ENCODE measurements around the gene USP49.

Gene USP49

GRCh38 chr6:41836660-41837052, 58.5 kb downstream of the USP49 start:
- no peak overlapping the region for H3K4me2 ChIP-seq (ENCODE audit: insufficient read depth, low read length, poor library complexity, severe bottlenecking)
- no peak overlapping the region for H3K4me3 ChIP-seq (ENCODE audit: low read length in 2 of 2)
- no peak overlapping the region for H3K4ac ChIP-seq (ENCODE audit: low read length)
- H3K36me3 ChIP-seq (replicated peaks in 1 of 2; ENCODE audit: control insufficient read depth in 2 of 2, insufficient read depth in 2 of 2, low read length in 2 of 2): peaks cover 2 to 6% of the 10 kb centered on the region in 2 donors
- H3K14ac ChIP-seq (ENCODE audit: low read length): no peak overlapping the region
- H3K4me1 ChIP-seq (ENCODE audit: control insufficient read depth in 2 of 2, insufficient read depth in 1 of 2, low read depth in 1 of 2, low read length in 2 of 2): no peaks in the 10 kb centered on the region
- H2BK15ac ChIP-seq (ENCODE audit: low read length): no peak overlapping the region
- no peaks in the 10 kb centered on the region for H3K27me3 ChIP-seq (ENCODE audit: control insufficient read depth in 3 of 3, insufficient read depth in 3 of 3, low read depth in 1 of 3, low read length in 3 of 3)
- no peak overlapping the region for H2AK5ac ChIP-seq (ENCODE audit: low read depth, low read length)
- no peak overlapping the region for H4K8ac ChIP-seq (ENCODE audit: low read depth, low read length)
- no peak overlapping the region for H2BK120ac ChIP-seq (ENCODE audit: low read depth, low read length)
- H4K91ac ChIP-seq (ENCODE audit: low read depth, low read length, poor library complexity): no peak overlapping the region
- H3K9me3 ChIP-seq (replicated peaks in 1 of 2; ENCODE audit: control insufficient read depth in 2 of 2, insufficient read depth in 1 of 2, low read depth in 1 of 2, low read length in 2 of 2): peaks cover 0 to 8% of the 10 kb centered on the region in 2 donors
- H2BK12ac ChIP-seq (ENCODE audit: low read length): no peak overlapping the region
- H3K27ac ChIP-seq (replicated peaks; ENCODE audit: low read length): no peak overlapping the region
- no peak overlapping the region for H3K18ac ChIP-seq (ENCODE audit: low read length)
- no peak overlapping the region for H3K23ac ChIP-seq (ENCODE audit: low read depth, low read length, poor library complexity)
- no peak overlapping the region for H2AFZ ChIP-seq (ENCODE audit: low read length)
- H2BK5ac ChIP-seq (ENCODE audit: low read length): no peak overlapping the region
- no peak for DNase-seq (ENCODE audit: low spot score)
- H3K9ac ChIP-seq (ENCODE audit: low read depth, low read length, poor library complexity): no peak overlapping the region
- no CpG with 5 or more reads among the region's 2 CpGs for WGBS, 2 donors (ENCODE audit: extremely low coverage in 2 of 2, insufficient read length in 2 of 2, insufficient replicate concordance in 1 of 2)
- H3K79me1 ChIP-seq (ENCODE audit: low read depth, low read length): no peaks in the 10 kb centered on the region

- Histone ChIP-seq H2BK120ac (ENCODE audit: low read depth, low read length) (no peak overlapping the region), H3K4ac (ENCODE audit: low read length) (no peak overlapping the region), H3K9ac (ENCODE audit: low read depth, low read length, poor library complexity) (no peak overlapping the region), H3K23ac (ENCODE audit: low read depth, low read length, poor library complexity) (no peak overlapping the region), H3K36me3 (replicated peaks in 1 of 2; ENCODE audit: control insufficient read depth in 2 of 2, insufficient read depth in 2 of 2, low read length in 2 of 2) (peaks cover 2% of the 10 kb centered on the region in 2 donors), H3K4me1 (ENCODE audit: control insufficient read depth in 2 of 2, insufficient read depth in 1 of 2, low read depth in 1 of 2, low read length in 2 of 2) (no peaks in the 10 kb centered on the region), H4K91ac (ENCODE audit: low read depth, low read length, poor library complexity) (no peak overlapping the region), H4K8ac (ENCODE audit: low read depth, low read length) (no peak overlapping the region), H2BK15ac (ENCODE audit: low read length) (no peak overlapping the region), H3K4me2 (ENCODE audit: insufficient read depth, low read length, poor library complexity, severe bottlenecking) (no peak overlapping the region), H2BK12ac (ENCODE audit: low read length) (no peak overlapping the region), H2AFZ (ENCODE audit: low read length) (no peak overlapping the region), H3K14ac (ENCODE audit: low read length) (no peak overlapping the region), H3K9me3 (replicated peaks in 1 of 2; ENCODE audit: control insufficient read depth in 2 of 2, insufficient read depth in 1 of 2, low read depth in 1 of 2, low read length in 2 of 2) (peaks cover 0 to 8% of the 10 kb centered on the region in 2 donors), H3K18ac (ENCODE audit: low read length) (no peak overlapping the region), H3K27me3 (ENCODE audit: control insufficient read depth in 3 of 3, insufficient read depth in 3 of 3, low read depth in 1 of 3, low read length in 3 of 3) (no peaks in the 10 kb centered on the region), H3K27ac (replicated peaks; ENCODE audit: low read length) (no peak overlapping the region), H3K4me3 (ENCODE audit: low read length in 2 of 2) (no peak overlapping the region), H2AK5ac (ENCODE audit: low read depth, low read length) (no peak overlapping the region), H3K79me1 (ENCODE audit: low read depth, low read length) (no peaks in the 10 kb centered on the region), H2BK5ac (ENCODE audit: low read length) (no peak overlapping the region)
- DNase-seq (ENCODE audit: low spot score): no peak
- WGBS, 2 donors (ENCODE audit: extremely low coverage in 2 of 2, insufficient read length in 2 of 2, insufficient replicate concordance in 1 of 2): no CpG with 5 or more reads among the region's 5 CpGs
Observed at GRCh38 chr6:41836022-41836659, 59.0 kb downstream of the USP49 start.

DNA sequence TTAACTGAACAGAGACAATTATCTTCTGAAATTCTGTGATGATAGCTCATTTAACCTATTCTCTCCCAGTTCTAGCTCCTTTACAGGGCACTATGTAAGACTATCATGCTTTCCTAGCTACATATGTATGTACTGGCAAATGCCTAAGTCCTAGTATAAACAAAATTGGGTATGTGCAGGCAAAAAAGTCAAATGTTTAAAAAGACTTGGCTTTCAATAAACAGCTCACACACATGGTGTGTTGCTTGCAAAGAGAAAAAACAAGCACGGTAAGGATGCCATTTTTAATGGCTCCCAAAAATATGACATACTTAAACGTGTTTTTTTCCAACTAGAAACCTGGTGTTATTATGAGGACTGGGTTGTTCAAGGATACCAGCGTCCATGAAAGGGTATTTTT, 62.9 kb downstream of the USP49 start:
- Histone ChIP-seq H3K14ac (ENCODE audit: low read length) (no peak overlapping the region), H3K4me1 (ENCODE audit: control insufficient read depth in 2 of 2, insufficient read depth in 1 of 2, low read depth in 1 of 2, low read length in 2 of 2) (no peaks in the 10 kb centered on the region), H2AFZ (ENCODE audit: low read length) (no peak overlapping the region), H4K91ac (ENCODE audit: low read depth, low read length, poor library complexity) (no peak overlapping the region), H3K27ac (replicated peaks; ENCODE audit: low read length) (no peak overlapping the region), H3K79me1 (ENCODE audit: low read depth, low read length) (no peaks in the 10 kb centered on the region), H2AK5ac (ENCODE audit: low read depth, low read length) (no peak overlapping the region), H2BK12ac (ENCODE audit: low read length) (no peak overlapping the region), H3K18ac (ENCODE audit: low read length) (no peak overlapping the region), H3K27me3 (ENCODE audit: control insufficient read depth in 3 of 3, insufficient read depth in 3 of 3, low read depth in 1 of 3, low read length in 3 of 3) (no peaks in the 10 kb centered on the region), H4K8ac (ENCODE audit: low read depth, low read length) (no peak overlapping the region), H3K9me3 (replicated peaks in 1 of 2; ENCODE audit: control insufficient read depth in 2 of 2, insufficient read depth in 1 of 2, low read depth in 1 of 2, low read length in 2 of 2) (peaks cover 0 to 4% of the 10 kb centered on the region in 2 donors), H2BK15ac (ENCODE audit: low read length) (no peak overlapping the region), H2BK5ac (ENCODE audit: low read length) (no peak overlapping the region), H3K4me3 (ENCODE audit: low read length in 2 of 2) (no peak overlapping the region), H3K4ac (ENCODE audit: low read length) (no peak overlapping the region), H3K9ac (ENCODE audit: low read depth, low read length, poor library complexity) (no peak overlapping the region), H3K4me2 (ENCODE audit: insufficient read depth, low read length, poor library complexity, severe bottlenecking) (no peak overlapping the region), H3K36me3 (replicated peaks in 1 of 2; ENCODE audit: control insufficient read depth in 2 of 2, insufficient read depth in 2 of 2, low read length in 2 of 2) (peaks cover 2% of the 10 kb centered on the region in 2 donors), H3K23ac (ENCODE audit: low read depth, low read length, poor library complexity) (no peak overlapping the region), H2BK120ac (ENCODE audit: low read depth, low read length) (no peak overlapping the region)
- DNase-seq (ENCODE audit: low spot score): no peak
- WGBS, 2 donors (ENCODE audit: extremely low coverage in 2 of 2, insufficient read length in 2 of 2, insufficient replicate concordance in 1 of 2): no CpG with 5 or more reads among the region's 3 CpGs

- Histone ChIP-seq H3K4me2 (ENCODE audit: insufficient read depth, low read length, poor library complexity, severe bottlenecking) (no peak overlapping the region), H2AFZ (ENCODE audit: low read length) (no peak overlapping the region), H3K23ac (ENCODE audit: low read depth, low read length, poor library complexity) (no peak overlapping the region), H4K8ac (ENCODE audit: low read depth, low read length) (no peak overlapping the region), H3K27me3 (ENCODE audit: control insufficient read depth in 3 of 3, insufficient read depth in 3 of 3, low read depth in 1 of 3, low read length in 3 of 3) (no peaks in the 10 kb centered on the region), H2BK120ac (ENCODE audit: low read depth, low read length) (no peak overlapping the region), H3K4me3 (ENCODE audit: low read length in 2 of 2) (no peak overlapping the region), H3K18ac (ENCODE audit: low read length) (no peak overlapping the region), H3K79me1 (ENCODE audit: low read depth, low read length) (no peaks in the 10 kb centered on the region), H3K9ac (ENCODE audit: low read depth, low read length, poor library complexity) (no peak overlapping the region), H3K27ac (replicated peaks; ENCODE audit: low read length) (no peak overlapping the region), H2BK5ac (ENCODE audit: low read length) (no peak overlapping the region), H4K91ac (ENCODE audit: low read depth, low read length, poor library complexity) (no peak overlapping the region), H3K36me3 (replicated peaks in 1 of 2; ENCODE audit: control insufficient read depth in 2 of 2, insufficient read depth in 2 of 2, low read length in 2 of 2) (peaks cover 1 to 5% of the 10 kb centered on the region in 2 donors), H2BK12ac (ENCODE audit: low read length) (no peak overlapping the region), H3K4ac (ENCODE audit: low read length) (no peak overlapping the region), H2BK15ac (ENCODE audit: low read length) (no peak overlapping the region), H3K14ac (ENCODE audit: low read length) (no peak overlapping the region), H2AK5ac (ENCODE audit: low read depth, low read length) (no peak overlapping the region), H3K4me1 (ENCODE audit: control insufficient read depth in 2 of 2, insufficient read depth in 1 of 2, low read depth in 1 of 2, low read length in 2 of 2) (no peaks in the 10 kb centered on the region), H3K9me3 (replicated peaks in 1 of 2; ENCODE audit: control insufficient read depth in 2 of 2, insufficient read depth in 1 of 2, low read depth in 1 of 2, low read length in 2 of 2) (no peaks in the 10 kb centered on the region)
- DNase-seq (ENCODE audit: low spot score): no peak
- WGBS, 2 donors (ENCODE audit: extremely low coverage in 2 of 2, insufficient read length in 2 of 2, insufficient replicate concordance in 1 of 2): no CpG with 5 or more reads among the region's 2 CpGs
Observed at GRCh38 chr6:41826343-41827022, 68.7 kb downstream of the USP49 start.

Data from neuronal stem cell (in vitro differentiated cells).